ENCODE data around the gene CLCN3. TPM values are rescaled to one million over a fixed set of nuclear protein-coding genes. Genes with fewer than 3 reads are reported as not detected.

Gene CLCN3
- total RNA-seq, 6 experiments from 2014 or later, result 32.9 to 39.5 (median 35.0) TPM

DNA sequence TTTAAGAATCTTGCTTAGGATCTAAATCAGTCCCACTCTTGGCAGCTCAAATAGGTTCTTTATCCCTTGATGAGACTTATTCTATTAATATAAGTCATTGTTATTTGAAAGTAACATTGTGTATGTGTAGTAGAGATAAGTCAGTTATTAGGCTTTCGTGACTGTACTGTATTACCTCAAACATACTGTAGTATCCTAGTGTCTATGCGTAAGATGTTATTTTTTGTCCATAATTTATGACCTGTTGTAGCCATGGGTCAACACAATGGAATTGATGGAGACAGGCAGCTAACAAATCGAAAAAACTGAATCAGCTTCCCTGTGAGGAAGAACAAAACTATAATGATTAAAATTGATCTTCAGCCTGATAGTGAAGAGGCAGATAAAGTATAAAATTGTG is 41.8 kb downstream of the CLCN3 start:
- Mint-ChIP-seq H3K4me1 (ENCODE audit: low read depth) (peaks cover 62% of the 10 kb centered on the region), H3K36me3 (ENCODE audit: low read depth) (peaks cover 7% of the 10 kb centered on the region), H3K9me3 (no peaks in the 10 kb centered on the region), H3K4me3 (no peak overlapping the region), H3K27me3 (ENCODE audit: insufficient read depth) (no peaks in the 10 kb centered on the region), H3K27ac (no peak overlapping the region)
- no peak for DNase-seq
- TF ChIP-seq CTCF (IDR thresholded peaks at IDR 0.05), result no peak

- H3K9me3 Mint-ChIP-seq, result no peaks in the 10 kb centered on the region
- no peak for TF ChIP-seq CTCF (IDR thresholded peaks at IDR 0.05)
- H3K27me3 Mint-ChIP-seq (ENCODE audit: insufficient read depth), result no peaks in the 10 kb centered on the region
- H3K27ac Mint-ChIP-seq, result no peak overlapping the region
- H3K4me3 Mint-ChIP-seq, result no peak overlapping the region
- H3K4me1 Mint-ChIP-seq (ENCODE audit: low read depth), result peaks cover 55% of the 10 kb centered on the region
- H3K36me3 Mint-ChIP-seq (ENCODE audit: low read depth), result peaks cover 7% of the 10 kb centered on the region
- DNase-seq, result no peak
These were observed 43.0 kb downstream of the CLCN3 start for GRCh38 chr4:169663402-169663801.

DNA sequence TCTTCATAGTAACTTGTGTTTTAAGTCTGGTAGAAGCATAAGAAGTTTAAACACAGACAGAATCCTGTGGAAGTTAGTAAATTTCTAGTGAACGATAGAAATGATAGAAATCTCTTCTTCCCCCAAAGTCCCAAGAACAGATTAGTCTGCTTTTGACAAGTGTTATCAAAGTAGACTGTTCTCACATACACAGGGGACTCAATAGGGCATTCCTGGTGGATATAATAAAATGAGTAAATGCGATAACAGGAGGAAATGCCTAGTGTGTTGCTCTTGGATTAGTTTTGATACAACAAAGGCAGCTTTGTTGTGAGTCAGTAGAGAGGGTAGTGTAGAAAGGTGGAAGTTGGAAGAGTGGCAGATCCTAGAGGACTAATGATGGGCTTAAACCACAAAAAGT is 43.5 kb downstream of the CLCN3 start:
- H3K27ac Mint-ChIP-seq, result no peak overlapping the region
- no peak for TF ChIP-seq CTCF (IDR thresholded peaks at IDR 0.05)
- no peaks in the 10 kb centered on the region for H3K9me3 Mint-ChIP-seq
- no peak for DNase-seq
- H3K27me3 Mint-ChIP-seq (ENCODE audit: insufficient read depth), result no peaks in the 10 kb centered on the region
- peaks cover 51% of the 10 kb centered on the region for H3K4me1 Mint-ChIP-seq (ENCODE audit: low read depth)
- peaks cover 7% of the 10 kb centered on the region for H3K36me3 Mint-ChIP-seq (ENCODE audit: low read depth)
- no peak overlapping the region for H3K4me3 Mint-ChIP-seq

DNA sequence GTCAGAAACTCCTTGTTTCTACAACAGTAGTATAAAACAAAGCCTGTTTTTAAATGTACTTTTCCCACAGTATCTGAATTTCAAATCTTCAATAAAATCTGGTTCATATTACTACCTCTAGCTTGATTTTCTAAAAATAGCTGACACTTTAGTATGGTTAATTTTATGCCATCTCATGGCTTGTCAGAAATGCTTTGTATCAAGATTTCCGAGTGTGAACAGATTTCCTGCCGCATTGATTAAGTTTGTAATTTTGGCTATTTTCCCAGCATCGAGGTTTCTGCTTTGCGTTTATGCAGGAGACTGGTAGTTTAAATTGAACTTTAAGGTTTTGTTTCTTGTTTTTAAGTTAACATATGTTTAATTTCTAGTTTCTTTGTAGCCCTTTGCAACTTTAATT is 44.2 kb downstream of the CLCN3 start:
- peaks cover 44% of the 10 kb centered on the region for H3K4me1 Mint-ChIP-seq (ENCODE audit: low read depth)
- TF ChIP-seq CTCF (IDR thresholded peaks at IDR 0.05), result no peak
- no peaks in the 10 kb centered on the region for H3K27me3 Mint-ChIP-seq (ENCODE audit: insufficient read depth)
- H3K36me3 Mint-ChIP-seq (ENCODE audit: low read depth), result peaks cover 7% of the 10 kb centered on the region
- no peak overlapping the region for H3K27ac Mint-ChIP-seq
- H3K9me3 Mint-ChIP-seq, result no peaks in the 10 kb centered on the region
- no peak for DNase-seq
- no peak overlapping the region for H3K4me3 Mint-ChIP-seq

- Mint-ChIP-seq H3K4me1 (ENCODE audit: low read depth) (peaks cover 40% of the 10 kb centered on the region), H3K36me3 (ENCODE audit: low read depth) (peaks cover 7% of the 10 kb centered on the region), H3K27ac (no peak overlapping the region), H3K27me3 (ENCODE audit: insufficient read depth) (no peaks in the 10 kb centered on the region), H3K4me3 (no peak overlapping the region), H3K9me3 (no peaks in the 10 kb centered on the region)
- TF ChIP-seq CTCF (IDR thresholded peaks at IDR 0.05), result no peak
- DNase-seq, result no peak
These were observed 44.8 kb downstream of the CLCN3 start for GRCh38 chr4:169665046-169665737.
